22Rv1 (cell line): Measurements from ENCODE around the gene WTIP.
"Not testable (repeated sequence)": the region's sequence is repeated elsewhere in the genome, so short reads cannot be mapped to it uniquely, and the experiment has no call there.

Experiments
- H3K27ac ChIP-seq: fragments of 450-650 bp; 2 replicates; pipeline ENCODE4 v1.5.1; 2017
- ZFX ChIP-seq: fragments of 450-650 bp; IDR thresholded peaks from 2 replicates; pipeline ENCODE4 v1.6.1; 2017; ENCODE audit warnings: antibody characterized with exemption, borderline replicate concordance
- TF ChIP-seq, protein P1 (sequence below): fragments of 450-650 bp; IDR thresholded peaks from 2 replicates; pipeline ENCODE4 v1.5.1; 2017; ENCODE audit warnings: mild to moderate bottlenecking

The WTIP gene

GRCh38 chr19:34457446-34457845, 24.1 kb upstream of the WTIP start:
- TF ChIP-seq, protein P1, sequence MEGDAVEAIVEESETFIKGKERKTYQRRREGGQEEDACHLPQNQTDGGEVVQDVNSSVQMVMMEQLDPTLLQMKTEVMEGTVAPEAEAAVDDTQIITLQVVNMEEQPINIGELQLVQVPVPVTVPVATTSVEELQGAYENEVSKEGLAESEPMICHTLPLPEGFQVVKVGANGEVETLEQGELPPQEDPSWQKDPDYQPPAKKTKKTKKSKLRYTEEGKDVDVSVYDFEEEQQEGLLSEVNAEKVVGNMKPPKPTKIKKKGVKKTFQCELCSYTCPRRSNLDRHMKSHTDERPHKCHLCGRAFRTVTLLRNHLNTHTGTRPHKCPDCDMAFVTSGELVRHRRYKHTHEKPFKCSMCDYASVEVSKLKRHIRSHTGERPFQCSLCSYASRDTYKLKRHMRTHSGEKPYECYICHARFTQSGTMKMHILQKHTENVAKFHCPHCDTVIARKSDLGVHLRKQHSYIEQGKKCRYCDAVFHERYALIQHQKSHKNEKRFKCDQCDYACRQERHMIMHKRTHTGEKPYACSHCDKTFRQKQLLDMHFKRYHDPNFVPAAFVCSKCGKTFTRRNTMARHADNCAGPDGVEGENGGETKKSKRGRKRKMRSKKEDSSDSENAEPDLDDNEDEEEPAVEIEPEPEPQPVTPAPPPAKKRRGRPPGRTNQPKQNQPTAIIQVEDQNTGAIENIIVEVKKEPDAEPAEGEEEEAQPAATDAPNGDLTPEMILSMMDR, result no peak
- TF ChIP-seq ZFX, result no peak
- peak overlapping the region; percentile 68 for H3K27ac ChIP-seq

DNA sequence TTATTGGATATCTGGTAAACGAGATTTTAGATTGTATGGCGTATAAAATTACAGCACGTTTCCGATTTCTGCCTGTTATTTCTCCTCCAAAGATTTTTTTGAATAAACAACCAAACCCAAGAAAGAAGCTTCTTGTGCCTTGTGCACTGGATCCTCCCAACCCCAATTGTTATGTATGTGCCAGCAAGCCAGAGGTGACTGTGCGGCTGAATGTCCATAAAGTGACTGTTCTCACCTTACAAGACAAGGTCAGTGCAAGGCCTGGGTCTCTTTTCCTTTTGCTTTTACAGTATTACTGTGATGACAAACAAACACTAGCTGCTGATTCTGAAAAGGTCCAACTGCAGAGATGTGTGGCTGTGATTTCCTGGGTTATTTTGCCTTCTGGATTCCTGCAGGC, 22.9 kb upstream of the WTIP start:
- H3K27ac ChIP-seq, result peak overlapping the region; percentile 68
- TF ChIP-seq ZFX, result no peak
- TF ChIP-seq, protein P1, result no peak

GRCh38 chr19:34459614-34460013, 21.9 kb upstream of the WTIP start:
- TF ChIP-seq ZFX, result no peak
- TF ChIP-seq, protein P1, result no peak
- H3K27ac ChIP-seq, result no peak overlapping the region

DNA sequence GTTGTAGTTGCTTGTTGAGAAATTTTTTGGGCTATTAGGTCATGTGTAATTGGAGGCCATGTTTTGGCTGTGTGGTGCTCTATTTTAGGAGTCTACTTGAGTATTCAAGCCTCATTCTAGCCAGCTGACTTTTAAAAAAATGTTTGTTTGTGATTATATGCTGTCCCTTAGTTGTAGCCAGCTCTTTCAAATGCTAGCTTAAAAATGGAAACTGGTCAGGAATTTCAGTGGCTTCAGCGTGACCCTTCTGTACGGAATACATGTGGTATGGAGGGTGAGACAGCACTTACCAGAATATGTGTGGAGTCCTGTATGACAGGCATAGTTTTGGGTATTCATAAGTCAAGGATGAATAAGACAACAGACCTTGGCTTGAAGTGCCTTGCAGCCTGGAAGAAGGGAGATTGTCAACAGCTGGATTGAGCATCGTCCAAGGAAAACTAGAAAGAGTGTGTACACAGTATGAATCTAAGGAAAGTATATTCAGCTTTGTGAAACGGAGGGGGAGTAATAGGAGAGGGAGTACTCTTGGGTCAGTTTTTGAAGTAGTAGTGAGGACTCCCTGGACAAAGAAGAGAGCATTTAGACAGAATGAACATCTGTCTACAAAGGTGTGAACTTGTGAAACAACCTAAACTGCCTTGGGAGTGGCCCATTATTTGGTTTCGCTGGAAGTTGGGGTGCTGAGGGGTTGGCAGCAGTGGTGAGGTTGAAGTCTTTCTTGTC, 20.0 kb upstream of the WTIP start:
- TF ChIP-seq, protein P1, result no peak
- TF ChIP-seq ZFX, result no peak
- no peak overlapping the region for H3K27ac ChIP-seq

DNA sequence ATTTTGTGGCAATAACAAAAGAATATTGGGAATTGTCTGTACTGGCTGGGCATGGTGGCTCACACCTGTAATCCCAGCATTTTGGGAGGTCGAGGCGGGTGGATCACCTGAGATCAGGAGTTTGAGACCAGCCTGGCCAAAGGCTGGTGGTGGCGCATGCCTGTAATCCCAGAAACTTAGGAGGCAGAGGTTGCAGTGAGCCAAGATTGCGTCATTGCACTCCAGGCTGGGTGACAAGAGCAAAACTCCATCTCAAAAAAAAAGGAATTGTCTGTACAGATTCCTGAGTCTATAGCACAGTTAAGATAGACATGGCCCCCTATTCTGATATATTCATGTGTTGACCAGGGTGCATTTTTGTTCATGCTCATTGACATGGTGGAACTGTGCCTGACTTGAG, 16.8 kb upstream of the WTIP start:
- not testable (repeated sequence) for H3K27ac ChIP-seq

DNA sequence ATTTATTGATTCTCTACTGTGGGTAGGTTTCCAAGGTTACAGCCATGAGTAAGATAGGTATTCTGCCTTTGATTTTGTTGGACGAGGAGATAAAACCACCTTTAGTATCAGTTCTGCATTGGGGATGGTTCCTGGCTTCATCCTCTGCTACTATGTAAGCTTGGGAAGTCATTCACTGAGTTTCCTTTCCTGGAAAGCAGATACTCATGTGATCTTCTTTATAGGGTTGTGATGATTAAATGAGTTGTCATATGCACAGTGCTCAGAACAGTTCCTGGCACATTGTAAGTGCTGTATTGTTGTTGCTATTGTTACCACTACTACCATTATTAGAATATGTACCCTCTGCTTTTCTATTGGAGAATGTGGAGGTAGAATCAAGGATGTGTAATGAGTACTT, 13.1 kb upstream of the WTIP start:
- TF ChIP-seq, protein P1, result no peak
- no peak for TF ChIP-seq ZFX
- no peak overlapping the region for H3K27ac ChIP-seq

GRCh38 chr19:34469026-34469425, 12.5 kb upstream of the WTIP start:
- H3K27ac ChIP-seq, result not testable (repeated sequence)

DNA sequence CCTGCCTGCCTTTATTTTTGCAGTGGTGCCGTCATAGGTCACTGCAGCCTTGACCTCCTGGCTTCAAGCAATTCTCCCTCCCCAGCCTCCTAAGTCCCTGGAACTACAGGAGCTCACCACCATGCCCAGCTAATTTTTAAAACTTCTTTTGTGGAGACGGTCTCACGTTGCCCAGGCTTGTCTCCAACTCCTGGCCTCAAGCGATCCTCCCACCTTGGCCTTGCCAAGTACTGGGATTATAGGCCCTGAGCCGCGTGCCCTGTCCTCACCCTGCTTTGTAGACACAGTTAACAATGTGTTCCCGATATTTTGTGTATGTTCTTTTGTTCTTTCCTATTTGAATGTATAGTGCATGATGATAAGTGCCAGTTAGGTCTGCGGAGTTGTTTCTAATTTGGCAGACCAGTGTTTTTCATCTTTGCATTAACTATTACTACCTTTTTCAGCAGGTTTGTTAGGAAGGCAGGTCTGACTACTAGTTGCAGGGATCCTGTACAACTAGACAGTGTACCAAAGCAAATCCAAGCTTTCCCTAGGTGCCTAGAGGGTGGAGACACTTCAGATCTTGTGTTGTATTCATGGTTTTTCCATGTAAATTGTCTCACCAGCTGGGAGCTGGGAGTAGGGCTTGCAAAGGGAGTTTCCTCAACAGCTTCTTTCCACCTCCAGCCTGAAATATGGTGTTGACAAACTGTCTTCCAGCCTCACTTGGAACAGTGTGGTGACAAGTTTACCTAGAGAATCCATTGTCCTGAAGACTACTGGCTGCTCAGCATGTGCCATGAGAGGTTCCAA, 9.5 kb upstream of the WTIP start:
- no peak for TF ChIP-seq ZFX
- TF ChIP-seq, protein P1, result no peak
- peak overlapping the region; percentile 12; the same call in 1 of the 2 replicates for H3K27ac ChIP-seq
